K562 treated with DMSO at 1 percent for 24 hours (cell line): ENCODE data around the gene SLCO6A1. TPM values are rescaled to one million over a fixed set of nuclear protein-coding genes. Genes with fewer than 3 reads are reported as not detected.

Source experiments
- total RNA-seq: library from RNA; unstranded; fragments of 300-600 nt; gene quantifications from 2 replicates; pipeline ENCODE4 v1.2.3, GENCODE V29; 2022; ENCODE audit warnings: low read depth; ENCODE audit not compliant: insufficient read depth

The SLCO6A1 gene
- total RNA-seq = not detected in 2 replicates

GRCh38 chr5:102498271-102499034 is at the start of gene SLCO6A1:
Gene SLCO6A1 (minus strand): TSS chr5:102499001. CDS start chr5:102498844, 157 bp downstream.

Other genes with a start within 250 kb of the SLCO6A1 start
- gene SLCO4C1, start 202.7 kb downstream of the SLCO6A1 start, total RNA-seq = 0.20 and 0.31 TPM in 2 replicates